Parathyroid adenoma (tissue), 2 donors: ENCODE data around the gene PLEKHD1.

Source experiments
- H2AFZ ChIP-seq: fragments of 300-600 bp; sonication (generic); one replicate; pipeline ENCODE4 v1.7.0; 2017; ENCODE audit warnings: antibody characterized with exemption, mild to moderate bottlenecking
- H3K27ac ChIP-seq: fragments of 300-600 bp; sonication (generic); one replicate; pipeline ENCODE4 v1.7.0; 2017
- H3K27me3 ChIP-seq: fragments of 300-600 bp; sonication (generic); one replicate; pipeline ENCODE4 v1.7.0; 2017; ENCODE audit warnings: low read length; ENCODE audit not compliant: control insufficient read depth, insufficient read depth
- H3K36me3 ChIP-seq: fragments of 300-600 bp; sonication (generic); one replicate; pipeline ENCODE4 v1.7.0; 2017; ENCODE audit warnings: low read length; ENCODE audit not compliant: control insufficient read depth, insufficient read depth
- H3K4me1 ChIP-seq: fragments of 300-600 bp; sonication (generic); one replicate; pipeline ENCODE4 v1.7.0; 2017; ENCODE audit warnings: control low read depth
- H3K4me2 ChIP-seq: fragments of 300-600 bp; sonication (generic); one replicate; pipeline ENCODE4 v1.7.0; 2017; ENCODE audit warnings: low read length
- H3K4me3 ChIP-seq: fragments of 300-600 bp; sonication (generic); one replicate; pipeline ENCODE4 v1.7.0; 2017; ENCODE audit warnings: low read depth, low read length
- H3K79me2 ChIP-seq: fragments of 300-600 bp; sonication (generic); one replicate; pipeline ENCODE4 v1.7.0; 2017; ENCODE audit warnings: control low read depth
- H3K9ac ChIP-seq: fragments of 300-600 bp; sonication (generic); one replicate; pipeline ENCODE4 v1.7.0; 2017; ENCODE audit warnings: mild to moderate bottlenecking
- H3K9me3 ChIP-seq: fragments of 300-600 bp; sonication (generic); one replicate; pipeline ENCODE4 v1.7.0; 2017; ENCODE audit warnings: low read length; ENCODE audit not compliant: control insufficient read depth
- TF ChIP-seq, protein P1 (sequence below): fragments of 300-600 bp; sonication (generic); IDR thresholded peaks from one replicate; pipeline ENCODE4 v1.7.0; 2017; ENCODE audit warnings: antibody characterized with exemption, mild to moderate bottlenecking
- donor health status: primary hyperparathyroidism.

The PLEKHD1 gene

GRCh38 chr14:69529563-69529962 is 45.0 kb downstream of the PLEKHD1 start:
- H3K27me3 ChIP-seq, result no peaks in the 10 kb centered on the region
- no peaks in the 10 kb centered on the region for H3K36me3 ChIP-seq
- H3K27ac ChIP-seq, result no peak overlapping the region
- TF ChIP-seq, protein P1, sequence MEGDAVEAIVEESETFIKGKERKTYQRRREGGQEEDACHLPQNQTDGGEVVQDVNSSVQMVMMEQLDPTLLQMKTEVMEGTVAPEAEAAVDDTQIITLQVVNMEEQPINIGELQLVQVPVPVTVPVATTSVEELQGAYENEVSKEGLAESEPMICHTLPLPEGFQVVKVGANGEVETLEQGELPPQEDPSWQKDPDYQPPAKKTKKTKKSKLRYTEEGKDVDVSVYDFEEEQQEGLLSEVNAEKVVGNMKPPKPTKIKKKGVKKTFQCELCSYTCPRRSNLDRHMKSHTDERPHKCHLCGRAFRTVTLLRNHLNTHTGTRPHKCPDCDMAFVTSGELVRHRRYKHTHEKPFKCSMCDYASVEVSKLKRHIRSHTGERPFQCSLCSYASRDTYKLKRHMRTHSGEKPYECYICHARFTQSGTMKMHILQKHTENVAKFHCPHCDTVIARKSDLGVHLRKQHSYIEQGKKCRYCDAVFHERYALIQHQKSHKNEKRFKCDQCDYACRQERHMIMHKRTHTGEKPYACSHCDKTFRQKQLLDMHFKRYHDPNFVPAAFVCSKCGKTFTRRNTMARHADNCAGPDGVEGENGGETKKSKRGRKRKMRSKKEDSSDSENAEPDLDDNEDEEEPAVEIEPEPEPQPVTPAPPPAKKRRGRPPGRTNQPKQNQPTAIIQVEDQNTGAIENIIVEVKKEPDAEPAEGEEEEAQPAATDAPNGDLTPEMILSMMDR, result no peak
- H3K4me2 ChIP-seq, result no peak overlapping the region
- no peak overlapping the region for H2AFZ ChIP-seq
- no peaks in the 10 kb centered on the region for H3K4me1 ChIP-seq
- H3K9me3 ChIP-seq, result no peaks in the 10 kb centered on the region
- H3K9ac ChIP-seq, result no peak overlapping the region
- H3K4me3 ChIP-seq, result no peak overlapping the region
- H3K79me2 ChIP-seq, result no peaks in the 10 kb centered on the region

DNA sequence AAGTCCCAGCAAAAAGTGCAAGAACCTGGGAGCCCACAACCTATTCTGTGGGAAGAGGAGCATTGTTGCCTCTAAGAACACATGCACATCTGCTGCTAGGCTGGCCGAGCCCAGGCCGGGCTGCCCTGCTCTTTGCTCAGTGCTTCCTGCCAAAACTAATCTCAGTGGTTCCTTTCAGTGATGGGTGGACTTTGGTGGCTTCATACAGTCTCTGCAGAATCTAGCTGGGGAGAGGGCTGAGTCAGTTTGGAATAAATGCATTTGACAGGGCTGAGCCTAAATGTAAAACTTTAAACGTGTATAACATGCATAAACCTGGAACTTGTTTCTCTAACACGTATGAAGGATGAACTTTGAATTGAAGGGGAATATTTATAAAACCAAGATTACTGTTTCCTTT is 45.6 kb downstream of the PLEKHD1 start:
- no peak overlapping the region for H2AFZ ChIP-seq
- H3K36me3 ChIP-seq, result no peaks in the 10 kb centered on the region
- H3K79me2 ChIP-seq, result no peaks in the 10 kb centered on the region
- H3K4me1 ChIP-seq, result no peaks in the 10 kb centered on the region
- TF ChIP-seq, protein P1, result no peak
- H3K4me3 ChIP-seq, result no peak overlapping the region
- H3K9me3 ChIP-seq, result no peaks in the 10 kb centered on the region
- no peak overlapping the region for H3K9ac ChIP-seq
- no peak overlapping the region for H3K27ac ChIP-seq
- no peak overlapping the region for H3K4me2 ChIP-seq
- H3K27me3 ChIP-seq, result no peaks in the 10 kb centered on the region

GRCh38 chr14:69531135-69531534 is 46.6 kb downstream of the PLEKHD1 start:
- Histone ChIP-seq H3K27ac (no peak overlapping the region), H3K9ac (no peak overlapping the region)
- TF ChIP-seq, protein P1, result no peak

GRCh38 chr14:69532561-69533340 is 48.2 kb downstream of the PLEKHD1 start:
- no peaks in the 10 kb centered on the region for H3K27me3 ChIP-seq
- H3K79me2 ChIP-seq, result no peaks in the 10 kb centered on the region
- H3K4me3 ChIP-seq, result no peak overlapping the region
- no peak overlapping the region for H3K27ac ChIP-seq
- H3K36me3 ChIP-seq, result no peaks in the 10 kb centered on the region
- H3K4me1 ChIP-seq, result no peaks in the 10 kb centered on the region
- TF ChIP-seq, protein P1, result no peak
- no peak overlapping the region for H2AFZ ChIP-seq
- H3K9me3 ChIP-seq, result no peaks in the 10 kb centered on the region
- no peak overlapping the region for H3K9ac ChIP-seq
- no peak overlapping the region for H3K4me2 ChIP-seq

More at GRCh38 chr14:69531135-69531534, 46.6 kb downstream of the PLEKHD1 start:
- H3K36me3 ChIP-seq, result no peaks in the 10 kb centered on the region
- no peaks in the 10 kb centered on the region for H3K27me3 ChIP-seq
- H2AFZ ChIP-seq, result no peak overlapping the region
- H3K4me2 ChIP-seq, result no peak overlapping the region
- no peaks in the 10 kb centered on the region for H3K9me3 ChIP-seq
- H3K4me1 ChIP-seq, result no peaks in the 10 kb centered on the region
- H3K79me2 ChIP-seq, result no peaks in the 10 kb centered on the region
- H3K4me3 ChIP-seq, result no peak overlapping the region
